H1 (cell line): ENCODE results near the gene GABPB2. TPM values are rescaled to one million over a fixed set of nuclear protein-coding genes. Genes with fewer than 3 reads are reported as not detected.

Source experiments
- CTCF ChIA-PET: fragments of 300-600 bp; sonication (Branson Sonifier 250); formaldehyde crosslinking; loops from one replicate; lab custom pipeline; 2021; ENCODE audit not compliant: partially characterized antibody; lab: Charles Lee
- POLR2A ChIA-PET: fragments of 300-600 bp; sonication (Branson Sonifier 250); formaldehyde crosslinking; loops from one replicate; lab custom pipeline; 2021; ENCODE audit warnings: inconsistent platforms; ENCODE audit not compliant: partially characterized antibody; lab: Charles Lee
- DNase-seq, 2 experiments: peaks; one replicate each; pipeline versions ENCODE4 v3.0.0 to v3.0.0-alpha.2; 2010 to 2022; ENCODE audit warnings: low spot score in 2 of 2, low read depth in 1 of 2, mixed read lengths in 1 of 2
- FAIRE-seq: peaks from 2 replicates; lab custom pipeline; 2011; peaks lifted over from hg19 to GRCh38; lab: Jason Lieb, UNC
- H2AFZ ChIP-seq: 2 replicates; pipeline ENCODE4 v1.8.1; 2012; ENCODE audit warnings: low read length, inconsistent platforms
- H2AK5ac ChIP-seq: 2 replicates; pipeline ENCODE4 v1.6.1; 2013; ENCODE audit warnings: low read depth, low read length
- H2BK120ac ChIP-seq: replicated peaks from 2 replicates; pipeline ENCODE3; 2013; ENCODE audit warnings: low read depth, low read length, inconsistent platforms
- H2BK12ac ChIP-seq: 2 replicates; pipeline ENCODE4 v1.6.1; 2013; ENCODE audit warnings: low read depth, low read length
- H2BK15ac ChIP-seq: 2 replicates; pipeline ENCODE4 v1.6.1; 2013; ENCODE audit warnings: low read length
- H2BK20ac ChIP-seq: 2 replicates; pipeline ENCODE4 v1.6.1; 2013; ENCODE audit warnings: low read length
- H2BK5ac ChIP-seq: 2 replicates; pipeline ENCODE4 v1.6.1; 2013; ENCODE audit warnings: low read depth, low read length
- H3K14ac ChIP-seq: 2 replicates; pipeline ENCODE4 v1.6.1; 2013; ENCODE audit warnings: inconsistent platforms; ENCODE audit not compliant: insufficient read length
- H3K18ac ChIP-seq: 2 replicates; pipeline ENCODE4 v1.6.1; 2013; ENCODE audit warnings: low read length; ENCODE audit errors: extremely low read depth
- H3K23ac ChIP-seq: 2 replicates; pipeline ENCODE4 v1.6.1; 2013; ENCODE audit warnings: inconsistent platforms; ENCODE audit not compliant: insufficient read length
- H3K23me2 ChIP-seq: 2 replicates; pipeline ENCODE4 v1.6.1; 2013; ENCODE audit warnings: low read depth, low read length
- H3K27ac ChIP-seq: 2 replicates; pipeline ENCODE4 v1.6.1; 2011; ENCODE audit warnings: low read depth, low read length, inconsistent platforms
- H3K27me3 ChIP-seq, 4 experiments: replicated peaks in 1 of 4; 1 replicate in 1 of 4; 2 replicates in 3 of 4; pipeline versions ENCODE4 v1.6.1 to v1.8.1; 2011 to 2013; ENCODE audit warnings: low read length in 3 of 4, mild to moderate bottlenecking in 3 of 4, inconsistent platforms in 2 of 4, mixed read lengths in 2 of 4, moderate library complexity in 1 of 4; ENCODE audit not compliant: control insufficient read depth in 3 of 4, insufficient read depth in 3 of 4; ENCODE audit errors: extremely low read depth in 1 of 4
- H3K36me3 ChIP-seq, 4 experiments: 2 replicates each; pipeline versions ENCODE4 v1.6.1 to v1.8.1; 2011 to 2013; ENCODE audit warnings: mild to moderate bottlenecking in 4 of 4, low read length in 3 of 4, moderate library complexity in 2 of 4, control low read depth in 1 of 4, inconsistent platforms in 1 of 4; ENCODE audit not compliant: insufficient read depth in 4 of 4, control insufficient read depth in 2 of 4
- H3K4ac ChIP-seq: replicated peaks from 2 replicates; pipeline ENCODE3; 2013; ENCODE audit warnings: low read length, low read depth, mixed read lengths, inconsistent platforms; ENCODE audit not compliant: insufficient read length
- H3K4me1 ChIP-seq, 4 experiments: replicated peaks in 1 of 4; 1 replicate in 1 of 4; 2 replicates in 3 of 4; pipeline versions ENCODE4 v1.6.1 to v1.8.1; 2011 to 2013; ENCODE audit warnings: low read length in 3 of 4, inconsistent platforms in 2 of 4, mixed read lengths in 1 of 4; ENCODE audit not compliant: insufficient read depth in 4 of 4, control insufficient read depth in 3 of 4
- H3K4me2 ChIP-seq, 2 experiments: 2 replicates each; pipeline versions ENCODE4 v1.6.1 to v1.8.1; 2011 to 2013; ENCODE audit warnings: low read depth in 2 of 2, low read length in 2 of 2, control low read depth in 1 of 2, inconsistent platforms in 1 of 2, mild to moderate bottlenecking in 1 of 2; ENCODE audit not compliant: insufficient read depth in 1 of 2
- H3K4me3 ChIP-seq, 4 experiments: fragments of 200-600, 300-600 bp in 1 of 4; sonication (generic), shearing (Covaris generic), sonication (Bioruptor Twin) in 1 of 4; 2 replicates each; pipeline versions ENCODE4 v1.5.1 to v1.8.1; 2011 to 2016; ENCODE audit warnings: low read length in 4 of 4, low read depth in 3 of 4, control low read depth in 2 of 4, inconsistent platforms in 2 of 4, mild to moderate bottlenecking in 2 of 4, mixed read lengths in 1 of 4, moderate library complexity in 1 of 4; ENCODE audit not compliant: insufficient read depth in 2 of 4; ENCODE audit errors: extremely low read depth in 1 of 4
- H3K56ac ChIP-seq: replicated peaks from 2 replicates; pipeline ENCODE3; 2013; ENCODE audit warnings: low read depth, mild to moderate bottlenecking, mixed read lengths, low read length, inconsistent platforms; ENCODE audit not compliant: insufficient read length
- H3K79me1 ChIP-seq: 2 replicates; pipeline ENCODE4 v1.6.1; 2013; ENCODE audit warnings: low read depth, low read length, control low read depth
- H3K79me2 ChIP-seq, 2 experiments: 2 replicates each; pipeline versions ENCODE4 v1.6.1 to v1.8.1; 2012 to 2013; ENCODE audit warnings: low read length in 2 of 2, mild to moderate bottlenecking in 2 of 2, inconsistent platforms in 1 of 2; ENCODE audit not compliant: insufficient read depth in 2 of 2, control insufficient read depth in 1 of 2
- H3K9ac ChIP-seq, 4 experiments: replicated peaks in 1 of 4; 1 replicate in 1 of 4; 2 replicates in 3 of 4; pipeline versions ENCODE4 v1.6.1 to v1.8.1; 2011 to 2013; ENCODE audit warnings: low read depth in 3 of 4, low read length in 3 of 4, control low read depth in 2 of 4, mild to moderate bottlenecking in 2 of 4, moderate library complexity in 2 of 4, inconsistent platforms in 1 of 4; ENCODE audit errors: extremely low read depth in 1 of 4
- H3K9me3 ChIP-seq, 2 experiments: 2 replicates each; pipeline versions ENCODE4 v1.6.1 to v1.8.1; 2012 to 2013; ENCODE audit warnings: mild to moderate bottlenecking in 2 of 2, moderate library complexity in 2 of 2, control low read depth in 1 of 2, inconsistent platforms in 1 of 2, low read depth in 1 of 2, low read length in 1 of 2, mixed read lengths in 1 of 2; ENCODE audit not compliant: insufficient read depth in 2 of 2
- H4K20me1 ChIP-seq, 2 experiments: replicated peaks in 1 of 2; 2 replicates each; pipeline versions ENCODE3 to v1.8.1; 2011 to 2013; ENCODE audit warnings: inconsistent platforms in 2 of 2, low read length in 2 of 2, mild to moderate bottlenecking in 1 of 2; ENCODE audit not compliant: insufficient read depth in 2 of 2, control insufficient read depth in 1 of 2
- H4K5ac ChIP-seq: 2 replicates; pipeline ENCODE4 v1.6.1; 2013; ENCODE audit warnings: low read length, low read depth, mixed read lengths, inconsistent platforms; ENCODE audit not compliant: insufficient read length
- H4K8ac ChIP-seq: 2 replicates; pipeline ENCODE4 v1.8.0; 2013; ENCODE audit warnings: mild to moderate bottlenecking, moderate library complexity, low read length, inconsistent platforms; ENCODE audit not compliant: insufficient read depth; ENCODE audit errors: extremely low read depth
- H4K91ac ChIP-seq: replicated peaks from 2 replicates; pipeline ENCODE3; 2013; ENCODE audit warnings: low read length, mixed read lengths, inconsistent platforms; ENCODE audit not compliant: insufficient read length
- CREB1 ChIP-seq: IDR thresholded peaks from 2 replicates; pipeline ENCODE4 v1.6.1; 2012; ENCODE audit warnings: inconsistent platforms
- CTBP2 ChIP-seq: IDR thresholded peaks from 2 replicates; pipeline ENCODE4 v1.7.0; 2011; ENCODE audit warnings: borderline replicate concordance, mild to moderate bottlenecking, moderate library complexity, mixed read lengths, low read length; ENCODE audit not compliant: insufficient read depth, insufficient read length
- HDAC6 ChIP-seq: IDR thresholded peaks from one replicate; pipeline ENCODE4 v1.7.1; 2012; ENCODE audit warnings: low read depth, mild to moderate bottlenecking, inconsistent platforms, low read length, moderate library complexity
- NANOG ChIP-seq: IDR thresholded peaks from 2 replicates; pipeline ENCODE4 v1.6.1; 2011; ENCODE audit warnings: low read length, low read depth, mild to moderate bottlenecking, inconsistent platforms; ENCODE audit not compliant: insufficient read depth, poor library complexity, severe bottlenecking
- PHF8 ChIP-seq: fragments of 200-600 bp; sonication (generic); conservative IDR thresholded peaks from 2 replicates; pipeline ENCODE4 v1.7.1; 2012; ENCODE audit warnings: low read depth, mild to moderate bottlenecking, inconsistent platforms, low read length, moderate library complexity
- RAD21 ChIP-seq, 2 experiments: IDR thresholded peaks in 1 of 2; conservative IDR thresholded peaks in 1 of 2; 2 replicates each; pipeline ENCODE4 v1.6.1; 2011; ENCODE audit warnings: low read depth in 2 of 2, low read length in 2 of 2, improper control_type of control experiment in 1 of 2, inconsistent platforms in 1 of 2, mild to moderate bottlenecking in 1 of 2, moderate library complexity in 1 of 2
- RFX5 ChIP-seq: IDR thresholded peaks from 2 replicates; pipeline ENCODE4 v1.6.1; 2011; ENCODE audit warnings: low read depth, low read length, improper control_type of control experiment, borderline replicate concordance
- RNF2 ChIP-seq: fragments of 200-900, 300-1000 bp; sonication (generic); IDR thresholded peaks from 2 replicates; pipeline ENCODE4 v1.7.1; 2016; ENCODE audit warnings: borderline replicate concordance, low read depth, mild to moderate bottlenecking, antibody characterized with exemption, low read length; ENCODE audit not compliant: poor library complexity, severe bottlenecking; ENCODE audit errors: missing control alignments
- SAP30 ChIP-seq: fragments of 300-600 bp; sonication (generic); IDR thresholded peaks from 2 replicates; pipeline ENCODE4 v1.7.1; 2012; ENCODE audit warnings: low read length, moderate library complexity, mild to moderate bottlenecking, inconsistent platforms; ENCODE audit not compliant: insufficient read depth, insufficient replicate concordance
- SIRT6 ChIP-seq: IDR thresholded peaks from one replicate; pipeline ENCODE4 v1.7.1; 2012; ENCODE audit warnings: low read length, inconsistent platforms
- SP1 ChIP-seq: IDR thresholded peaks from 2 replicates; pipeline ENCODE4 v1.6.1; 2011; ENCODE audit warnings: low read depth, low read length
- YY1 ChIP-seq: IDR thresholded peaks from 2 replicates; pipeline ENCODE4 v1.6.1; 2011; ENCODE audit warnings: low read depth, mild to moderate bottlenecking, low read length
- WGBS, 2 experiments: shearing (Covaris generic) in 1 of 2; methylation state at CpG; one replicate each; pipeline versions ENCODE4 v1.1.6 to v1.1.7; 2013 to 2015; ENCODE audit warnings: low lambda C conversion rate in 2 of 2, mixed read lengths in 2 of 2, inconsistent platforms in 1 of 2, low coverage in 1 of 2, missing lambda C conversion rate in 1 of 2; ENCODE audit not compliant: insufficient replicate concordance in 2 of 2, insufficient coverage in 1 of 2, insufficient read length in 1 of 2; ENCODE audit errors: extremely low coverage in 1 of 2, missing lambda C conversion rate in 1 of 2; 5-methylcytosine and 5-hydroxymethylcytosine counted together
- polyA plus RNA-seq, 7 experiments: library from polyadenylated mRNA; depleted of rRNA in 3 of 7; stranded (reverse) in 5 of 7; unstranded in 2 of 7; fragments of >200 nt in 5 of 7; fragments of 200-250 nt in 2 of 7; gene quantifications; 1 replicate in 5 of 7; 2 replicates in 1 of 7; 4 replicates in 1 of 7; pipeline versions ENCODE4 v1.2.1 to v1.2.3, GENCODE V29; 2011 to 2013; ENCODE audit warnings: missing spikeins in 2 of 7, mixed read lengths in 2 of 7
- total RNA-seq: library from RNA; stranded (reverse); fragmentation: NEBNext Ultra II Directional; extraction: Animal tissue kit (Norgen Biotek cat#: 25700); gene quantifications from 2 replicates; pipeline ENCODE4 v1.2.1, GENCODE V29; 2021

GABPB2 gene
- total and polyA plus RNA-seq, 2 of the 8 experiments (the other 6 are each of a cell fraction or from before 2014, with no cell fraction given): 1.8 to 2.4 TPM

DNA sequence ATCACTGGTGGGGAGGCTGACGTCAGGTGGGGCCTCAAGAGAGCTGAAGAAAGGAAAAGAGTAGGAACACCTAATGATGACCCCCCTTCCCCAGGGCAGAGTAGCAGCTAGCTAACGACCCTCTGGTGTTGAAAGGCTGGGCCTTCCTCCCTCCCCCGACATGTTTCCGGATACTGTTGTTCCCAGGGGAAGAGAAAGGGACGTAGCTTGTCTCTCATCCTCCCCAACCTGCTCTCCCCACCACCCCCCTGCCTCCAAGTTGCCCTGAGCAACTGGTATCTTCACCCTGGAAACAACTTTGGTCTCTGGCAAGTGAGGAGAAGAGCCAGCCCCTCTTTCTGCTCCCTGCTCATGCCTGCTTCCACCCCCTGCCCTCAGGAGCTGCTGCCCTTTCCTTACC is 73.4 kb downstream of the GABPB2 start:
- Histone ChIP-seq H2BK120ac (no peak overlapping the region), H2BK20ac (peak overlapping the region; percentile 23; the same call in 1 of the 2 replicates), H4K20me1 (no peaks in the 10 kb centered on the region), H2BK5ac (peak overlapping the region; percentile 47; the same call in 1 of the 2 replicates), H2AK5ac (no peak overlapping the region), H3K4me3 (peak overlapping the region in 1 of 4 experiments; percentile 85; a peak in 1 of 8 replicates), H4K5ac (no peak overlapping the region), H3K79me1 (peaks cover 5% of the 10 kb centered on the region; the same call in 1 of the 2 replicates), H3K14ac (no peak overlapping the region), H3K4me2 (peak overlapping the region; percentile 98 to 100), H3K4ac (no peak overlapping the region), H2BK12ac (peak overlapping the region; percentile 51; the same call in 1 of the 2 replicates), H3K27ac (no peak overlapping the region), H2AFZ (no peak overlapping the region), H3K36me3 (peaks cover 0 to 4% (median 0%) of the 10 kb centered on the region in 4 experiments; a peak in 3 of 8 replicates), H3K27me3 (peaks cover 0 to 17% (median 8%) of the 10 kb centered on the region in 4 experiments; a peak in 5 of 7 replicates), H4K8ac (no peak overlapping the region), H3K79me2 (no peaks in the 10 kb centered on the region), H3K4me1 (peaks cover 15 to 31% (median 21%) of the 10 kb centered on the region in 4 experiments), H4K91ac (no peak overlapping the region), H3K9ac (0 out of 7 replicates have a peak overlapping the region, but pooled peaks of 1 of the 4 experiments have one; percentile 42), H3K18ac (peak overlapping the region; percentile 17; the same call in 1 of the 2 replicates), H3K9me3 (no peaks in the 10 kb centered on the region), H3K23me2 (peaks cover 16% of the 10 kb centered on the region), H3K56ac (no peak overlapping the region), H3K23ac (no peak overlapping the region), H2BK15ac (0 out of 2 replicates have a peak overlapping the region, but pooled peaks have one; percentile 25)
- no peak for DNase-seq
- POLR2A ChIA-PET: interaction anchor here (0.8 to 10.7 kb wide), 6 partner anchors 12 to 184 kb away, joined by 3 to 124 read pairs (median 6); partner anchors contain the start of genes LYSMD1, MLLT11, SCNM1 and TNFAIP8L2
- 35% methylated on average over 5 of the region's 5 CpGs; no CpG with 5 or more reads in 1 of the 2 experiments for WGBS, 2 experiments
- CTCF ChIA-PET: interaction anchor here (1.0 to 4.7 kb wide), 6 partner anchors 11 to 78 kb away, joined by 3 to 54 read pairs (median 12); partner anchors contain the start of gene TNFAIP8L2
- FAIRE-seq: no peak
- no peak for TF ChIP-seq CREB1
- no peak for TF ChIP-seq RFX5
- TF ChIP-seq RAD21 (IDR thresholded peaks at IDR 0.05 in 1 of 2, conservative IDR thresholded peaks at IDR 0.05 in 1 of 2; ENCODE audit: low read depth in 2 of 2, low read length in 2 of 2): no peak
- TF ChIP-seq NANOG: no peak
- no peak for TF ChIP-seq CTBP2
- no peak for TF ChIP-seq SIRT6
- no peak for TF ChIP-seq RNF2
- no peak for TF ChIP-seq SP1
- no peak for TF ChIP-seq PHF8
- TF ChIP-seq SAP30: no peak
- no peak for TF ChIP-seq YY1
- no peak for TF ChIP-seq HDAC6
